Neural cell (in vitro differentiated cells): ENCODE results near the gene ADARB1. TPM values are rescaled to one million over a fixed set of nuclear protein-coding genes. Genes with fewer than 3 reads are reported as not detected.

ENCODE experiments used
- H2AFZ ChIP-seq: fragments of 200-600, 300-800 bp; sonication (generic), shearing (Covaris generic); 2 replicates; pipeline ENCODE4 v1.6.0; 2014; ENCODE audit warnings: low read depth, mild to moderate bottlenecking, antibody characterized with exemption, low read length, moderate library complexity
- H3F3A ChIP-seq: fragments of 200-600 bp; shearing (Covaris generic); 2 replicates; pipeline ENCODE4 v1.6.1; 2016; ENCODE audit warnings: mild to moderate bottlenecking, moderate library complexity, mixed read lengths, antibody characterized with exemption, low read length; ENCODE audit not compliant: insufficient read depth, poor library complexity, severe bottlenecking
- H3K27ac ChIP-seq: fragments of 200-600, 300-800 bp; sonication (generic), shearing (Covaris generic); 2 replicates; pipeline ENCODE4 v1.5.1; 2014; ENCODE audit warnings: mild to moderate bottlenecking, low read length, moderate library complexity
- H3K27me3 ChIP-seq: fragments of 300-800, 200-600 bp; sonication (generic), shearing (Covaris generic); 2 replicates; pipeline ENCODE4 v1.6.0; 2014; ENCODE audit warnings: mild to moderate bottlenecking, low read depth, low read length, moderate library complexity; ENCODE audit not compliant: insufficient read depth
- H3K36me3 ChIP-seq: fragments of 300-800, 200-600 bp; sonication (generic), shearing (Covaris generic); 2 replicates; pipeline ENCODE4 v1.5.1; 2014; ENCODE audit warnings: mild to moderate bottlenecking, antibody characterized with exemption, low read length, moderate library complexity; ENCODE audit not compliant: insufficient read depth
- H3K4me2 ChIP-seq: fragments of 300-800, 200-600 bp; sonication (generic), shearing (Covaris generic); 2 replicates; pipeline ENCODE4 v1.6.0; 2014; ENCODE audit warnings: mild to moderate bottlenecking, low read length
- H3K4me3 ChIP-seq: fragments of 300-800, 200-600 bp; sonication (generic), shearing (Covaris generic); 2 replicates; pipeline ENCODE4 v1.5.1; 2014; ENCODE audit warnings: mild to moderate bottlenecking, low read length, moderate library complexity
- H3K79me2 ChIP-seq: fragments of 200-600 bp; shearing (Covaris generic); replicated peaks from 2 replicates; pipeline ENCODE4 v1.6.0; 2014; ENCODE audit warnings: mild to moderate bottlenecking, low read length, moderate library complexity; ENCODE audit not compliant: insufficient read depth
- H3K9ac ChIP-seq: fragments of 300-800, 200-600 bp; sonication (generic), shearing (Covaris generic); 2 replicates; pipeline ENCODE4 v1.6.1; 2016; ENCODE audit warnings: mild to moderate bottlenecking, low read length, mixed read lengths
- H3K9me2 ChIP-seq: fragments of 200-600 bp; shearing (Covaris generic); 2 replicates; pipeline ENCODE4 v1.6.1; 2016; ENCODE audit warnings: mild to moderate bottlenecking, low read length, mixed read lengths; ENCODE audit not compliant: insufficient read depth
- H3K9me3 ChIP-seq: fragments of 200-600, 300-800 bp; sonication (generic), shearing (Covaris generic); 2 replicates; pipeline ENCODE4 v1.6.1; 2016; ENCODE audit warnings: mild to moderate bottlenecking, mixed run types, low read length, moderate library complexity, mixed read lengths
- H4K20me1 ChIP-seq: fragments of 200-600 bp; shearing (Covaris generic); 2 replicates; pipeline ENCODE4 v1.6.1; 2016; ENCODE audit warnings: mild to moderate bottlenecking, mixed run types; ENCODE audit not compliant: insufficient read depth
- CTCF ChIP-seq: fragments of 450-650 bp; IDR thresholded peaks from 2 replicates; pipeline ENCODE4 v1.5.1; 2014; ENCODE audit warnings: antibody characterized with exemption, mild to moderate bottlenecking, moderate library complexity; ENCODE audit not compliant: poor library complexity, severe bottlenecking
- EP300 ChIP-seq: fragments of 450-650 bp; conservative IDR thresholded peaks from 2 replicates; pipeline ENCODE4 v1.6.1; 2014; ENCODE audit warnings: antibody characterized with exemption, mild to moderate bottlenecking, moderate library complexity; ENCODE audit not compliant: poor library complexity, severe bottlenecking
- EZH2 ChIP-seq: fragments of 200-600, 300-800 bp; shearing (Covaris generic), sonication (generic); IDR thresholded peaks from 2 replicates; pipeline ENCODE4 v1.6.1; 2014; ENCODE audit warnings: antibody characterized with exemption, low read length, borderline replicate concordance, mild to moderate bottlenecking; ENCODE audit not compliant: insufficient read depth, poor library complexity, severe bottlenecking
- MXI1 ChIP-seq: fragments of 450-650 bp; conservative IDR thresholded peaks from 2 replicates; pipeline ENCODE4 v1.6.1; 2014; ENCODE audit warnings: antibody characterized with exemption, mild to moderate bottlenecking; ENCODE audit not compliant: poor library complexity, severe bottlenecking
- POLR2AphosphoS5 ChIP-seq: IDR thresholded peaks from 2 replicates; pipeline ENCODE4 v1.6.1; 2012
- RAD21 ChIP-seq: fragments of 450-650 bp; conservative IDR thresholded peaks from 2 replicates; pipeline ENCODE4 v1.6.1; 2014; ENCODE audit warnings: antibody characterized with exemption, mild to moderate bottlenecking, moderate library complexity
- REST ChIP-seq: IDR thresholded peaks from 2 replicates; pipeline ENCODE4 v1.6.1; 2012; ENCODE audit warnings: borderline replicate concordance
- SMC3 ChIP-seq: fragments of 450-650 bp; conservative IDR thresholded peaks from 2 replicates; pipeline ENCODE4 v1.6.1; 2014; ENCODE audit warnings: antibody characterized with exemption, mild to moderate bottlenecking, moderate library complexity; ENCODE audit not compliant: poor library complexity
- TAF1 ChIP-seq: IDR thresholded peaks from 2 replicates; pipeline ENCODE4 v1.6.1; 2012; ENCODE audit warnings: low read depth
- polyA plus RNA-seq: library from polyadenylated mRNA; depleted of rRNA; stranded (reverse); fragments of >200 nt; gene quantifications from 2 replicates; pipeline ENCODE4 v1.2.3, GENCODE V29; 2014

Gene ADARB1
- polyA plus RNA-seq, 1 donor from 2014 or later: 8.9 TPM

- Histone ChIP-seq H3K36me3 (no peaks in the 10 kb centered on the region), H2AFZ (no peak overlapping the region), H3F3A (no peaks in the 10 kb centered on the region), H3K4me3 (no peak overlapping the region), H3K4me2 (no peak overlapping the region), H3K27ac (no peak overlapping the region), H3K27me3 (no peaks in the 10 kb centered on the region), H3K79me2 (no peaks in the 10 kb centered on the region), H3K9ac (no peak overlapping the region), H4K20me1 (no peaks in the 10 kb centered on the region), H3K9me3 (no peaks in the 10 kb centered on the region), H3K9me2 (no peaks in the 10 kb centered on the region)
- TF ChIP-seq REST (no peak), EP300 (no peak), EZH2 (no peak), CTCF (no peak), MXI1 (no peak), RAD21 (no peak), TAF1 (no peak), SMC3 (no peak), POLR2AphosphoS5 (no peak)
These were observed 45.4 kb downstream of the ADARB1 start for GRCh38 chr21:45119812-45120211.

- Histone ChIP-seq H3K27ac (no peak overlapping the region), H4K20me1 (no peaks in the 10 kb centered on the region), H3K9me3 (no peaks in the 10 kb centered on the region), H3F3A (no peaks in the 10 kb centered on the region), H3K27me3 (no peaks in the 10 kb centered on the region), H3K36me3 (no peaks in the 10 kb centered on the region), H2AFZ (no peak overlapping the region), H3K9me2 (no peaks in the 10 kb centered on the region), H3K9ac (no peak overlapping the region), H3K4me3 (no peak overlapping the region), H3K4me2 (no peak overlapping the region), H3K79me2 (no peaks in the 10 kb centered on the region)
- no peak for TF ChIP-seq TAF1
- TF ChIP-seq SMC3: no peak
- no peak for TF ChIP-seq POLR2AphosphoS5
- no peak for TF ChIP-seq EZH2
- no peak for TF ChIP-seq MXI1
- TF ChIP-seq RAD21: no peak
- TF ChIP-seq CTCF: no peak
- TF ChIP-seq EP300: no peak
- no peak for TF ChIP-seq REST
These were observed 46.6 kb downstream of the ADARB1 start for GRCh38 chr21:45120975-45121374.
